ENCODE measurements around the gene ZNF622. TPM values are rescaled to one million over a fixed set of nuclear protein-coding genes. Genes with fewer than 3 reads are reported as not detected.

ZNF622 gene
- total RNA-seq, 2 donors from 2014 or later = 53.0 to 56.3 TPM

DNA sequence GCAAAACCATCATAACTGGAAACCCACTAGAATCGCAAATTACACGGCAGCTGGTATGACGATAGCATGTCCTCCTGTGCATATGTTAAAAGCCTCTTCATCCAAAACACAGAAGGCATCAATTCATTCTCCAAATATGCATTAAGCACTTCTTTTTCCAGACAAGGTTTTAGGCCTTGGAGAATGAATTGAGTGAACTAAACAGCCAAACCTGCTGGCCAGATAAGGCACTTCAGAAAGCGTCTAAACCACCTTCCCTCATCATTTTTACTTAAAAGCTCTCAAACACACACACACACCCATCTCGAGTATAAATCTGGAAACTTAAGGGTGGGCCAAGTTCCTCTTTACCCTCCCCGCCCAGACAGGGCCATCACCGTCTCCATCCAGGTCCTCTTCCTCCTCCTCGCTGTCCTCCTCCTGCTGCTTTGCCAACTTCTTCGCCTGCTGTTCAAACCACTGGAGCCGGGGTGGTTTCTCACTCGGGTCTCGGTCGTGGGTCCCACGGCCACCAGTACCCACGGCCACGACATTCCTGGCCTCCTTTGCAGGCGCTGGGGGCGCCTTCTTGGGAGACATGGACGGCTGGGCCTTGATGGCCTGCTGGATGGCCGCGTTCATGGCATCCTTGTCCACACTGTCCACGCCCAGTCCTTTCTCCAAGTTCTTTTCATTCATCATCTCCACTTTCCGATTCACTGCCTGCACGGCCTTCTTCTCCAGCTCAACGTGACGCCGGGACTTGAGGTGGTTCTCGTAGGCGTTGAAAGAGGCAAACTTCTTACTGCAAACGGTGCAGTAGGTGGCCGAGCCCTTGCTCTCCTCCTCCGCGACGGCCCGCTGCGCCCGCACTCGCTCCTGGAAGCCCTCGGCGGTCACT lies 696 bp downstream of the ZNF622 start:
- peaks cover 12% of the 10 kb centered on the region for H3K36me3 ChIP-seq
- peak overlapping the region; percentile 77 to 81 for H3K9ac ChIP-seq (ENCODE audit: low read depth in 2 of 2, low read length in 2 of 2)
- no peak for DNase-seq
- no peaks in the 10 kb centered on the region for H3K27me3 ChIP-seq
- intact Hi-C loops (cut with DNase I) = no loop called here
- H3K4me1 ChIP-seq = peaks cover 22% of the 10 kb centered on the region
- no peaks in the 10 kb centered on the region for H3K9me3 ChIP-seq
- H3K4me3 ChIP-seq = peak overlapping the region; percentile 95
- TF ChIP-seq, protein P1, sequence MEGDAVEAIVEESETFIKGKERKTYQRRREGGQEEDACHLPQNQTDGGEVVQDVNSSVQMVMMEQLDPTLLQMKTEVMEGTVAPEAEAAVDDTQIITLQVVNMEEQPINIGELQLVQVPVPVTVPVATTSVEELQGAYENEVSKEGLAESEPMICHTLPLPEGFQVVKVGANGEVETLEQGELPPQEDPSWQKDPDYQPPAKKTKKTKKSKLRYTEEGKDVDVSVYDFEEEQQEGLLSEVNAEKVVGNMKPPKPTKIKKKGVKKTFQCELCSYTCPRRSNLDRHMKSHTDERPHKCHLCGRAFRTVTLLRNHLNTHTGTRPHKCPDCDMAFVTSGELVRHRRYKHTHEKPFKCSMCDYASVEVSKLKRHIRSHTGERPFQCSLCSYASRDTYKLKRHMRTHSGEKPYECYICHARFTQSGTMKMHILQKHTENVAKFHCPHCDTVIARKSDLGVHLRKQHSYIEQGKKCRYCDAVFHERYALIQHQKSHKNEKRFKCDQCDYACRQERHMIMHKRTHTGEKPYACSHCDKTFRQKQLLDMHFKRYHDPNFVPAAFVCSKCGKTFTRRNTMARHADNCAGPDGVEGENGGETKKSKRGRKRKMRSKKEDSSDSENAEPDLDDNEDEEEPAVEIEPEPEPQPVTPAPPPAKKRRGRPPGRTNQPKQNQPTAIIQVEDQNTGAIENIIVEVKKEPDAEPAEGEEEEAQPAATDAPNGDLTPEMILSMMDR (IDR thresholded peaks at IDR 0.05) = no peak
- peak overlapping the region; percentile 86 for H3K27ac ChIP-seq

DNA sequence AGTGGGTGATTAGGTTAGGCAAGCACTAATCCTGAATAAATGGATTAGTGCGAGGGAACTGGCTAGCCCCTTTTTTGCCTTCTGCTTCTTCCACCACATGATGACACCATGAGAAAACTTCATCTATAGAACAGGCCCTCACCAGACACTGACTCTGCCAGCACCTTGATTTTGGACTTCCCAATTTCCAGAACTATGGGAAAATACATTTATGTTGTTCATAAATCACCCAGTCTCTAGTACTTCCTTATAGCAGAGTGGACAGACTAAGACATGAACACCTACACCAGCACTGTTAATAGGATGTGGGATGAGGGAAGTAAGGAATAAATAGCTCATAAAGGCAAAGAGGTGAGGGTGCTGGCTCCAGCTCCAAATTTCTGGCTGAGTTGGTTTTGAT lies 1.4 kb downstream of the ZNF622 start:
- H3K27me3 ChIP-seq = no peaks in the 10 kb centered on the region
- H3K9ac ChIP-seq (ENCODE audit: low read depth in 2 of 2, low read length in 2 of 2) = peak overlapping the region; percentile 77 to 81
- DNase-seq = no peak
- TF ChIP-seq, protein P1 (IDR thresholded peaks at IDR 0.05) = no peak
- H3K4me1 ChIP-seq = peaks cover 22% of the 10 kb centered on the region
- peaks cover 12% of the 10 kb centered on the region for H3K36me3 ChIP-seq
- H3K9me3 ChIP-seq = no peaks in the 10 kb centered on the region
- no peak overlapping the region for H3K27ac ChIP-seq
- intact Hi-C loops (cut with DNase I) = no loop called here
- peak overlapping the region; percentile 95 for H3K4me3 ChIP-seq

DNA sequence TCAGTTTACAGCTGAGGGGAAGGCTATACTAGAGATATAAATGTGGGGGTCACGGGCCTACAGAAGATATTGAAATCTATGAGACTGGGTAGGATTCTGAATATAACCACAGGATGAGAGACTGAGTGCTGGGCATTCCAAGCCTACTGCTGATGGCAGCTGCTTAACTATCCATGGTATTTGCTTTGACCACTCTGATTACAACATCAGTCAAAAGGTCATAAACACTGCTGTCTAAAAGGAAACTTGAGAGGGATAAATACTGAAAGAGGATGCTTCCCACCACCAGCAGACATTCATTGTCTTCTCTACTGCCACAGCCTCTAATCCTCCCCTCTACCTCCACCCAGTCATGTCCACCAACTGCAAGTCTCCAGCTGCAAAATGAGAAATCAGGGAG lies 3.8 kb downstream of the ZNF622 start:
- Histone ChIP-seq H3K4me3 (no peak overlapping the region), H3K36me3 (peaks cover 17% of the 10 kb centered on the region), H3K4me1 (peaks cover 14% of the 10 kb centered on the region), H3K9me3 (no peaks in the 10 kb centered on the region), H3K27me3 (no peaks in the 10 kb centered on the region), H3K27ac (no peak overlapping the region), H3K9ac (ENCODE audit: low read depth in 2 of 2, low read length in 2 of 2) (no peak overlapping the region)
- intact Hi-C loops (cut with DNase I) = no loop called here
- DNase-seq = no peak
- TF ChIP-seq, protein P1 (IDR thresholded peaks at IDR 0.05) = no peak

DNA sequence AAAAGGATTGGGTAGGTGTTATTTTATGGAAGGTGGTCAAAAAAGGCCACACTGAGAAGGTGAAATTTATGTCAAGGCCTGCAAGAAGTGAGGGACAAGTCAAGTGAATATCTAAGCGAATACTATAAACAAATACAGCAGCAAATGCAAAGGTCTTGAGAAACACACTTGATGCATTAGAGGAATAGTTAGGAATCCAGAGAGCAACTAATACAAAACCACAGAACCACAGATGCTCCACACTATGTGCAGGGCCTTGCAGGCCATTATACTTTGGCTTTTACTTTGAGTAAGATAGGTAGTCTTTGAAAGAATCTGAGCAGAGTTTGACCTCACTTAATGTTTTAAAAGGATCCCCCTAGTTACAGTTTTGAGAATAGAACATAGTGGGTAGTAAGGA lies 4.6 kb downstream of the ZNF622 start:
- no peak overlapping the region for H3K9ac ChIP-seq (ENCODE audit: low read depth in 2 of 2, low read length in 2 of 2)
- H3K27me3 ChIP-seq = no peaks in the 10 kb centered on the region
- TF ChIP-seq, protein P1 (IDR thresholded peaks at IDR 0.05) = no peak
- peaks cover 14% of the 10 kb centered on the region for H3K4me1 ChIP-seq
- no peaks in the 10 kb centered on the region for H3K9me3 ChIP-seq
- peaks cover 17% of the 10 kb centered on the region for H3K36me3 ChIP-seq
- intact Hi-C loops (cut with DNase I) = no loop called here
- no peak for DNase-seq
- H3K27ac ChIP-seq = no peak overlapping the region
- H3K4me3 ChIP-seq = no peak overlapping the region

DNA sequence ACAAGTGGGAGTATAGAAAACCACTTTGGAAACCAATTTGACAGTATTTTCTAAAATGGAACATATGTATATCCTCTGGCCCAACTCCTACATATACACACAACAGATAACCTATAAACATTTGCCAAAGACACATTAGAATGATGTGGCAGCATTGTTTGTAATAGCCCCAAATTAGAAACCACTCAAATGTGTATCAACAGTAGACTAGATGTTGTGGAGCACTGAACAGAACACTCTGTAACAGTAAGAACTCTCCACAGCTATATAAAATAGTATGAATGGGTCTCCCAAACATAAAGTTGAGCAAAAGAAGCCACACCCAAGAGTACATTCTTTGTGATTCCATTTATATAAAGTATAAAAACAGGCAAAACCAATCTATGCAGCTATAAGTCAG lies 6.1 kb downstream of the ZNF622 start:
- H3K27me3 ChIP-seq = no peaks in the 10 kb centered on the region
- H3K9me3 ChIP-seq = no peaks in the 10 kb centered on the region
- TF ChIP-seq, protein P1 (IDR thresholded peaks at IDR 0.05) = no peak
- DNase-seq = no peak
- peaks cover 24% of the 10 kb centered on the region for H3K36me3 ChIP-seq
- H3K4me3 ChIP-seq = no peak overlapping the region
- no peak overlapping the region for H3K27ac ChIP-seq
- no peak overlapping the region for H3K9ac ChIP-seq (ENCODE audit: low read depth in 2 of 2, low read length in 2 of 2)
- peaks cover 14% of the 10 kb centered on the region for H3K4me1 ChIP-seq
- intact Hi-C loops (cut with DNase I) = loop anchor here (5.0 to 10.0 kb wide), 2 partner anchors 127 to 205 kb away; no protein-coding TSS in a partner anchor
